GM21360 (cell line): ENCODE data around the gene PMIS2.
A peak's percentile ranks its signal among the peaks of the same experiment; 100 is the strongest.

Experiments used
- ATAC-seq: cut with Tn5 transposase; IDR thresholded peaks from one replicate; pipeline ENCODE4 v1.9.1; 2021; ENCODE audit warnings: mild to moderate bottlenecking, moderate library complexity; ENCODE audit not compliant: unreplicated experiment

PMIS2 gene

DNA sequence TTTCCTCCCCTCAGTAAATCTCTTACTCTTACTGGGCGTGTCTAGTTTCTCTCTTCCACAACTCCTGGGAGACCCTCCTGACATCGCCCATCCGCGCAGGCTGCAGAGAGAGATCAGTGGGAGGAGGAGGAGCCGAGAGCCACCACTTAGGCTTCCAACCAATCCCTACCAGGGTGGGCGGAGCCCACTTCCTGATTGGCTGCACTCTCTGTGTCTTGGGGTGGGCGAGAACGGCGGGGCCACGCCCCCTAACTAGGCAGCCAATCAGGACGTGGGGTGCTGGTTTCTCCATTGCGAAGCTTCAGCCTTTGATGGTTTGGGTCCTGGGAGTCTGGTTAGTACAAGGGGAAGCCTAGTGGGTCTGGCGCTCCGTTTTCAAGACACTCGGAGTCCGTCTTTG is at the start of gene PMIS2:
Gene PMIS2 (plus strand): TSS at position 326 of the 400 bp plus-strand sequence. CDS start 87 bp downstream, outside the sequence.
- ATAC-seq = no peak

- no peak for ATAC-seq
Measured at GRCh38 chr19:35539314-35539713, 46.7 kb upstream of the PMIS2 start.

DNA sequence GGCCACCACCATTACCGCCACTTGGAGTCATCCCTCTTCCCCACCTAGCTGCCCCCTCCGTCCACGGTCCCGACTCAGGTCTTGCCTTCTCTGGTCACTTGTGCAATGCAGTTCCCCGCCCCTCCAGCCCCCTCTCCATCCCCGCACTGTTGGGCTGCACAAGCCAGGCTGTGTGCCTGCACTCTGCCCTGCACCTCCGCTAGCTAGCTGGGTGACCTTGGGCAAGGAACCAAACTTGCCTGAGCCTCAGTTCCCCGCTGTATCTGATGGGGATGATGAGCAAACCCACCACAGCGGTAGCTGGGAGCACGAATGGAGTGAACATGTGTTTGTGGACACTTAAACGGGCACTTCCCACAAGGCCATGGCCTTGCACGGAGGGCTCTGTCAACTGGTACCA is 46.1 kb upstream of the PMIS2 start:
- ATAC-seq = no peak

DNA sequence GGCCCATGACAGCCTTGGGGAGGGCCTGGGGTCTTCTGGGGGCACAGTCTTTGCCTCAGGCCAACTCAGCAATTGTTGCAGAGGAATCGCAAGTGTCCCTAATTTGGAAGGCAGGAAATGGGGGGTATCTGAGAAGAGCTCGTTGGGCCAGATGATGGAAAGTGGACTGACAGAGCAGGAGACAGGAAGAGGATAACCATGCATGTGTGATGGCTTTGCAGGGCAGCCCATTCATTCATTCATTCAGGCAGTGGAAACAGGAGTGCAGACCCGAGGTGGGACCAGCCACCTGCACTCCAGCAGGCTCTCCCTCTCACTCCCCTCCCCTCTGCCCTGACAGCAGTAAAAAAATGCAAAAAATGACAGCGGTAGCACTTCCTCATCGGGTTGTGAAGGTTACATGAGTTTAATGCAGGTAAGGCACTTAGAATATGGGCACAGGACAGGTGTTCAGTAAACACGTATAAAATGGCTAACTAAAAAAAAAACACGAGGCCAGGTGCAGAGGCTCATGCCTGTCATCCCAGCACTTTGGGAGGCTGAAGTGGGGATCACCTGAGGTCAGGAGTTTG is 45.5 kb upstream of the PMIS2 start:
- ATAC-seq = no peak

DNA sequence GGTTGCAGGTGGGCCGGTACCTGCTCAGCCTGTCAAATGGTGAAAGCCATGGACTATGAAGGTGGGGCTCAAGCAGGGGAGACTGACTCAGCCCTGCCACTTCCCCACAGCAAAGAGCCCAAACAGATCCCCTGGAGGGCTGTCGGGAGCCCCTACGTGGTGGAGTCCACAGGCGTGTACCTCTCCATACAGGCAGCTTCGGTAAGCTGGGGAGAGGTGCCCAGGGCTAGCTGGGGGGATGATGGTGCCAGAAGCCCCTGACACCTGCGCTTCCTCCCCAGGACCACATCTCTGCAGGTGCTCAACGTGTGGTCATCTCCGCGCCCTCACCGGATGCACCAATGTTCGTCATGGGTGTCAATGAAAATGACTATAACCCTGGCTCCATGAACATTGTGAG is 43.8 kb upstream of the PMIS2 start:
- no peak for ATAC-seq

GRCh38 chr19:35543280-35544109 is 42.5 kb upstream of the PMIS2 start:
- no peak for ATAC-seq

DNA sequence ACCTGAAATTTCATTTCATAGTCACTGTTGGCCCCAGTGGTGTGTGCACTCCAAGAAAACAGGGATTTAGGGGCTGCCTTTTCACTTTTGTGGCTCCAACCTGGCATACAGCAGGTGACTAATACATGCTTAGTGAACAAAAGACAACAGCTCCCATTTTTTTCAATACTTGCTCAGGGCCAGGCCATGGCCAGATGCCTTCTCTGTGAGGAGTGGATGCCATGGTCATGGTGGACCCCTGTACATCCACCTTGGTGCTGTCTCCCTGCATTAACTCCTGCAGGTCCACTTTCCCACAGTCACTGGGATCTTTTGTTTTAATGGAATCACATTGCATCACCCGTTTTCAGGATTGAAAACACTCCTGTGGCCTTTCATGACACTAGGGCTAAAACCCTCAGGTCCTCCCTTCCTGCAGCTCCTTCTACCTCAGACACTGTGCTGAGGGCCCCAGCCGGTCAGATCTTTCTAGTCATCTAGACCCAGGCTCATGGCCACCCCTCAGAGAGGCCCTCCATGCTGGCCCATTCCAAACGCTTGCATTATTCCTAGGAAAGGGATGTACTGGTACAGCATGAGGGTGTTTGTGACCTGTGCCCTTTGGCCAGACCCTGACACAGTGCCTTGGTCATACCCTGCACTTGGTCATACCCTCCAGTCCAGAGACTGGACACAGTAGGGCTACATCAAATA is 41.7 kb upstream of the PMIS2 start:
- ATAC-seq = no peak

- ATAC-seq = peak; percentile 70
Measured at GRCh38 chr19:35545001-35545854, 40.7 kb upstream of the PMIS2 start, which contains the start of gene TMEM147. Gene TMEM147, plus strand, starts transcription at chr19:35545626. Its CDS starts 114 bp downstream, at chr19:35545740.

- peak; percentile 24 for ATAC-seq
Measured at GRCh38 chr19:35545855-35546381, 40.1 kb upstream of the PMIS2 start.

GRCh38 chr19:35546532-35546931 is 39.4 kb upstream of the PMIS2 start:
- ATAC-seq = no peak

DNA sequence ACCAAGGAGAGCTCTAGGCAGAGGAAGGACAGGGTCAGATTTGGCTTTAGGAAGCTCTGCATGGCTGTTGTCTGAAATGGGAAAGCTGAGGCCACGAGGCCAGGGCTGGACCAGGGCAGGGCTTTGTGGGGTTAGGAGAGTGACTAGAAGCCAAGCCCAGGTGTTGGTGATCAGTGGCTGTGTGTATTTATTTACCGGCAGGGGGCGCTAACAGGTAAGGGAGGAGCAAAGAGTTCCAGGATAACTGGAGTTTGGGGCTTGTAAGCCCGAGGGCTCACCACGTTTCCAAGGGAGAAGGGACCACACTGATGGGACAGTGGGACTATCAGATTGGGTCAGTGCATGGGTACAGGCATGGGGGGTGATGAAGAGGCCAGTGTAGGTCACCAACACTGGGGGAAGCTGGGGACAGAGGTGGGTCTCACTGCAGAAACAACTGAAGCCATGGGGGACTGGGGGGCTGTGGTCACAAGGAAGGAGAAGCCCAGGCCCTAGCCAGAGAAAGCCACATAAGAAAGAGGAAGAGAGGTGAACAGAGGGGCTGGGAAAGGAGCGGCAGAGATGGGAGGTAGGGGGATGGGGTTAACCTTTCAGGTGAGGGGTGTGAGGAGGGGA is 36.7 kb upstream of the PMIS2 start:
- no peak for ATAC-seq

DNA sequence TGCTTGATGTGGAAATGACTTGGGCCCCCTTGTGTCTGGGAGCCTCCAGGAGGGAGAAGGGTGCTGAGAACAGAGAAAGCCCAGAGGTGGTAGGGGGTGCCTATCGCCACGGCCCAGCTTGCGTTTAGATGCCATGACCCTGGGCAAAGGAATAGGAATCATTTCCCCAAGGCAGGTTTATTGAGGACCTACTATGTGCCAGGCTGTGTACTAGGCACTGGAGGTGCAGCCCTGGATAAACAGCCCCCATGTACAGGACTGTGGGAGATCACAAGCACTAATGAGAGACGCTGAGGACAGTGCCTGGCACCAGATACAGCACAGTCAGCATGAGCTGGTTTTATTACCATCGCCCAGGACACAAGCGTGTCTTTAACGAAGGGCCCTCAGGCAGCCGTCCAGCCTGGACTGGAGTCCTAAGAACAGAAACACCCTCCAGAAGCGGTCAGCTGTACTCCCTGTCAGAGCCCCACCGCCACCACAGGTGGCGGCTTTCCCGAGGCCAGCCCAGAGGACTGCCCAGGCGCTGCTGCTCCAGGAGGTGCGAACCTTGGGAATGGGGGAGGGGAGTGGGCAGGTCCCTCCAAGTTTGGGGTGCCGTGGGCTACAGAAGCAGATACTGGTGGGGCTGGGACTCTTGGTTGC is 36.0 kb upstream of the PMIS2 start:
- ATAC-seq = no peak

GRCh38 chr19:35551091-35551810 is 34.7 kb upstream of the PMIS2 start:
- no peak for ATAC-seq

DNA sequence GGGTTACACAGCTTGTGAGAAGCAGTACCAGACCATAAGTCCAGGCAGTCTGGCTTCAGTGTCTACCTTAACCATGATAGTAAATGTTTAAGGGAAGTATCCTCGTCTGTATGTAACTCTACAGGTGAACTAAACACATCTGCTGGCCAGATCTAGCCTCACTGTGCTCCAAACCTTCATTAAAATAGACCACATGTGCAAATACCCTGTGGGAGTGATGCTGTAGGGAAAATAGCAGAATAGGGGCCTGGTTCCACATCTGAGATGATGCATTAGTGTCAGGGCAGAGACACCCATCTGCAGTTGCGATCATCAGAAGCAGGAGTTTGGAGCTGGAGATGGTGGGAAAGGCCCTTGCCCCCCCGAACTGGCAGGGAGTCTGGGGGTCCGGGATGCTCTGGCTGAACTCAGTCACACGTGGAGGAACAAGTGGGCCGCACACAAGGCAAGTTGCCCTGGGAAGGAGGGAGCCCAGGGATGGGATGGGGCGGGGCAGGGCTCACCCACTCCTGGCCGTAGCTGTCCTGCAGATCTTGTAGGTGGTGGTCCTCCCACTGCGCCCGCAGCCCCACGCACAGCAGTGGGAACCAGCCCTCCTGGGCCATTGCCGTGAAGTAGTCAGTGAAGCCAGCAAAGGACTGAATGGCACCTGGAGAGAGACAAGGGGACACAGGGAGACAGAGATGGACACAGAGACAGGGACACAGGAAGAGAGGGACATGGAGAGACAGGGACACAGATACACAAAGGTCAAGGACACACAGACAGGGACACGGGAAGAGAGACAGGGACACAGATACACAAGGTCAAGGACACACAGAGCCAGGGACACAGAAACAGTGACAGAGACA is 33.2 kb upstream of the PMIS2 start:
- no peak for ATAC-seq

GRCh38 chr19:35553385-35554000 is 32.5 kb upstream of the PMIS2 start:
- ATAC-seq = no peak

DNA sequence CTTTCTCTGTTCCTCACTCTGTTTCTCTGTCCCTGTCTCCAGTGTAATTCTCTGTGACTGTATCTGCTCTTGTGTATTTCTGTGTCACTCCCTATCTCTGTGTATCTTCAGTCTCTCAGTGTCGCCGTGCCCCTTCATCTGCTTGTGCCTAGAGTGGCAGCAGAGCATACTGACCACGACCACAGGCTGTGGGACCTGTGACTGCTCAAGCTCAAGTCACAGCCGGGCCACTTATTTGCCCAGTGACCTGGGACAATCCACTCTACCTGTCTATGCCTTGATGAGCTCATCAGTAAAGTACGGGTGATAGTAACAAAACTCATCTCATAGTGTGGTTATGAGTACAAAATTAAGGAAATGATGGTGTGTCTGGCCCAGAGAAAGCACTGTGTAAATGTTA is 31.9 kb upstream of the PMIS2 start:
- no peak for ATAC-seq

DNA sequence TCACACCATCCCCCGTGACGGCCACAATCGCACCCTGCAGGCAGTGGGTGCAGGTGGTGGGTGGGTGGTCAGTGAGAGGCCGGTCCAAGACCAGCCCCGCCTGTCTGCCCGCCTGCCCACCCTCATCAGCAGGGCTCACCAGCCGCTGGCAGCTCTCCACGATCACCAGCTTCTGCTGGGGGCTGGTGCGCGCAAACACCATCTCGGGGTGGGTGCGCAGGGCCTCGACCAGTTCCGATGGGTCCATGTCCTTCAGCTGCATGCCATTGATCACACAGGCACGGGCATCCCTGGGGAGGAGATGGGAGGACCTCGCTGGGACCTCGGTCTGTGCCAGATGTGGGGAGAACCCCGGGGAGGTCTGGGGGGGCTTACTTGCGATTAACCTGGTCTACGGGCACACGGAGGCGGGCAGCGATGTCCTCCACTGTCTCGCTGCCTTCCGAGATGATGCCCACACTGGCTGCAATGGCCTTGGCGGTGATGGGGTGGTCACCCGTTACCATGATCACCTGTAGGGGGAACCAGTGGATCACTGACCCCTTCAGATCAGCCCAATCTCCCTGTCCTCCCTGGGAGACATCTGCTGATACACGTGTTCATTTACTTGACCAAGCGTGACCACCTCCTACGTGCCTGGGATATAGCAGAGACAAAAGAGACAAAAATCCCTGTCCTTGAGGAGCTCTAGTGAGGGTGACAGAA is 30.5 kb upstream of the PMIS2 start:
- ATAC-seq = no peak
